Measurements from ENCODE around the gene AHSP. TPM values are rescaled to one million over a fixed set of nuclear protein-coding genes. Genes with fewer than 3 reads are reported as not detected.

Gene AHSP
- total RNA-seq, 1 experiment from 2014 or later, result not detected

GRCh38 chr16:31499928-31500327 is 27.8 kb upstream of the AHSP start:
- intact Hi-C loops (cut with micrococcal nuclease; ENCODE audit: unreplicated experiment), result no loop called here
- CTCF ChIA-PET, result no interaction called here

GRCh38 chr16:31501226-31501965 is 26.3 kb upstream of the AHSP start:
- no peak for TF ChIP-seq EZH2 (IDR thresholded peaks at IDR 0.05; ENCODE audit: borderline replicate concordance, low read depth, low read length, poor library complexity, severe bottlenecking)
- no peak for TF ChIP-seq CTCF (conservative IDR thresholded peaks at IDR 0.05; ENCODE audit: low read depth, low read length)
- no peak overlapping the region for H3K27ac ChIP-seq (ENCODE audit: low read depth, low read length, poor library complexity, severe bottlenecking)
- H3K9me3 ChIP-seq (ENCODE audit: low read depth, low read length, poor library complexity, severe bottlenecking), result no peaks in the 10 kb centered on the region
- intact Hi-C loops (cut with micrococcal nuclease; ENCODE audit: unreplicated experiment), result no loop called here
- BruUV-seq (replicated peaks), result no TSS peak
- no peaks in the 10 kb centered on the region for H3K27me3 ChIP-seq (replicated peaks; ENCODE audit: insufficient read depth, low read depth, low read length, poor library complexity)
- H3K4me1 ChIP-seq (ENCODE audit: insufficient read depth, low read length, poor library complexity, severe bottlenecking), result no peaks in the 10 kb centered on the region
- H3K36me3 ChIP-seq (ENCODE audit: insufficient read depth, low read length, poor library complexity, severe bottlenecking), result peaks cover 19% of the 10 kb centered on the region
- POLR2A ChIA-PET (ENCODE audit: low non-redundant PET), result no interaction called here
- no peak overlapping the region for H3K4me3 ChIP-seq (ENCODE audit: low read depth, low read length, poor library complexity, severe bottlenecking)
- DNase-seq (ENCODE audit: low spot score), result no peak
- CTCF ChIA-PET, result no interaction called here

More at GRCh38 chr16:31499928-31500327, 27.8 kb upstream of the AHSP start:
- DNase-seq (ENCODE audit: low spot score), result no peak
- no TSS peak for BruUV-seq (replicated peaks)
- Histone ChIP-seq H3K4me1 (ENCODE audit: insufficient read depth, low read length, poor library complexity, severe bottlenecking) (no peaks in the 10 kb centered on the region), H3K27ac (ENCODE audit: low read depth, low read length, poor library complexity, severe bottlenecking) (no peak overlapping the region), H3K4me3 (ENCODE audit: low read depth, low read length, poor library complexity, severe bottlenecking) (no peak overlapping the region), H3K27me3 (replicated peaks; ENCODE audit: insufficient read depth, low read depth, low read length, poor library complexity) (no peaks in the 10 kb centered on the region), H3K36me3 (ENCODE audit: insufficient read depth, low read length, poor library complexity, severe bottlenecking) (peaks cover 11% of the 10 kb centered on the region), H3K9me3 (ENCODE audit: low read depth, low read length, poor library complexity, severe bottlenecking) (no peaks in the 10 kb centered on the region)
- POLR2A ChIA-PET (ENCODE audit: low non-redundant PET), result no interaction called here
- TF ChIP-seq EZH2 (IDR thresholded peaks at IDR 0.05; ENCODE audit: borderline replicate concordance, low read depth, low read length, poor library complexity, severe bottlenecking) (no peak), CTCF (conservative IDR thresholded peaks at IDR 0.05; ENCODE audit: low read depth, low read length) (no peak)

GRCh38 chr16:31501966-31502348 is 25.7 kb upstream of the AHSP start:
- no peak for DNase-seq (ENCODE audit: low spot score)
- CTCF ChIA-PET, result no interaction called here
- intact Hi-C loops (cut with micrococcal nuclease; ENCODE audit: unreplicated experiment), result no loop called here
- TF ChIP-seq EZH2 (IDR thresholded peaks at IDR 0.05; ENCODE audit: borderline replicate concordance, low read depth, low read length, poor library complexity, severe bottlenecking), result no peak
- TF ChIP-seq CTCF (conservative IDR thresholded peaks at IDR 0.05; ENCODE audit: low read depth, low read length), result no peak
- no TSS peak for BruUV-seq (replicated peaks)
- Histone ChIP-seq H3K27ac (ENCODE audit: low read depth, low read length, poor library complexity, severe bottlenecking) (no peak overlapping the region), H3K4me3 (ENCODE audit: low read depth, low read length, poor library complexity, severe bottlenecking) (no peak overlapping the region), H3K36me3 (ENCODE audit: insufficient read depth, low read length, poor library complexity, severe bottlenecking) (peaks cover 19% of the 10 kb centered on the region), H3K27me3 (replicated peaks; ENCODE audit: insufficient read depth, low read depth, low read length, poor library complexity) (no peaks in the 10 kb centered on the region), H3K4me1 (ENCODE audit: insufficient read depth, low read length, poor library complexity, severe bottlenecking) (peaks cover 3% of the 10 kb centered on the region), H3K9me3 (ENCODE audit: low read depth, low read length, poor library complexity, severe bottlenecking) (no peaks in the 10 kb centered on the region)
- POLR2A ChIA-PET (ENCODE audit: low non-redundant PET), result no interaction called here
